SIG-M5 (cell line): ENCODE data around the gene TSBP1.

ENCODE experiments used
- DNase-seq: peaks from one replicate; lab custom pipeline; 2025; lab: John Stamatoyannopoulos, UW

The TSBP1 gene, protein sequence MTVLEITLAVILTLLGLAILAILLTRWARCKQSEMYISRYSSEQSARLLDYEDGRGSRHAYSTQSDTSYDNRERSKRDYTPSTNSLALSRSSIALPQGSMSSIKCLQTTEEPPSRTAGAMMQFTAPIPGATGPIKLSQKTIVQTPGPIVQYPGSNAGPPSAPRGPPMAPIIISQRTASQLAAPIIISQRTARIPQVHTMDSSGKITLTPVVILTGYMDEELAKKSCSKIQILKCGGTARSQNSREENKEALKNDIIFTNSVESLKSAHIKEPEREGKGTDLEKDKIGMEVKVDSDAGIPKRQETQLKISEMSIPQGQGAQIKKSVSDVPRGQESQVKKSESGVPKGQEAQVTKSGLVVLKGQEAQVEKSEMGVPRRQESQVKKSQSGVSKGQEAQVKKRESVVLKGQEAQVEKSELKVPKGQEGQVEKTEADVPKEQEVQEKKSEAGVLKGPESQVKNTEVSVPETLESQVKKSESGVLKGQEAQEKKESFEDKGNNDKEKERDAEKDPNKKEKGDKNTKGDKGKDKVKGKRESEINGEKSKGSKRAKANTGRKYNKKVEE

DNA sequence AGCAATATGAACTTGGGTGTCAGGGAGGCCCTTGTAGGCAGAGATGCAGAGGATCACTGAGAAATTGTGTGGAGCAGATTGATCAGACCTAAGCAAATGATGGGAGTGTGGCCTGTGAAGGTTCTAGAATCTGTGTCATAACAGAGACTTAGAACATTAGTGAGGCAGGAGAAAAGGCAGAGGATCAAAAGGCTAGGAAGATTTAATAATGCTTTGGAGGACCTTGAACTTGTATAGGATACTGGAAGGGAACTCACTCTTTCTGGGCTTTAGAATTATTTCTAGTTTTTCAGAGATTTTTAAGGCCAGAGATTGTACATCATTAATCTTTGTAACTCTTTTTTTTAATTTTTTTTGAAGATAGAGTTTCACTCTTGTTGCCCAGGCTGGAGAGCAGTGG lies at the start of gene TSBP1:
TSS of gene TSBP1 (minus strand) at position 101 of the 400 bp plus-strand sequence. CDS start 197 bp downstream, outside the sequence.
- no peak for DNase-seq

DNA sequence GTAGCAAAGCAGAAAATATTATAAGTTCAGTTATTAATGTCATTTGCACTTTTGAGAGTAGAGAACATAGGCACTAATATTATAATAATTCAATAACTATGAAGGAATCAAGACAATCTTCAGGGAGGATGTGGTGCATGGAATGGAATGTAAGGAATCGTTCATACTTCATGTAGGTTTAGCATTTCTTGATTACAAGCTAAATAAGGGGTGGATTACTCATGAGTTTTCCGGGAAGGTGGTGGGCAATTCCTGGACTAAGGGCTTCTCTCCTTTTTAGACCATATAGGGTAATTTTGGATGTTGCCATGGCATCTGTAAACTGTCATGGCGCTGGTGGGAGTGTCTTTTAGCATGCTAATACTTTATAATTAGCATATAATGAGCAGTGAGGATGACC lies 44.3 kb upstream of the TSBP1 start:
- DNase-seq = no peak

DNA sequence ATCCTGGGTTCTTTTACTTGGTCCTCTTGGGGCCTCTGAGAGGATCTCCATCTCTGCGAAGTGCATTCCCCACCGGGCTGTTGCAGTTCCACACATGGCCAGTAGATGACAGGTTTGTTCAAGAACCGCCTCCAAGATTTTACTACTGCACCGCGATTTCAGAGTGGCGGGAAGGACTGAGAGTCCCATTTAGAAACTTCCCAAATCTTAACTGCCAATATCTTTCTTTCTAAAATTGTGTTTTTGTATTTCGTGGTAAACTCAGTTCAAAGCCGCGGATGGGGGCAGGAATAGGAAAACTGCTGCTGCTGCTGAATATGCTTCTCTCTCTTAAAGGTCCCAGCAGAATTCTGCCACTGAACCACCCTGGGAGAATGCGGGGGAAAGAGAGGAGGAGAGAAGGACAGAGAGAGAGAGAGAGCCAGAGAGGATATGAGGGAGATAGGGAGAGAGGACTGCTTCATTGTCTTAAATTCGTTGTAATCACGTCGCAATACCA lies 43.9 kb upstream of the TSBP1 start:
- no peak for DNase-seq

DNA sequence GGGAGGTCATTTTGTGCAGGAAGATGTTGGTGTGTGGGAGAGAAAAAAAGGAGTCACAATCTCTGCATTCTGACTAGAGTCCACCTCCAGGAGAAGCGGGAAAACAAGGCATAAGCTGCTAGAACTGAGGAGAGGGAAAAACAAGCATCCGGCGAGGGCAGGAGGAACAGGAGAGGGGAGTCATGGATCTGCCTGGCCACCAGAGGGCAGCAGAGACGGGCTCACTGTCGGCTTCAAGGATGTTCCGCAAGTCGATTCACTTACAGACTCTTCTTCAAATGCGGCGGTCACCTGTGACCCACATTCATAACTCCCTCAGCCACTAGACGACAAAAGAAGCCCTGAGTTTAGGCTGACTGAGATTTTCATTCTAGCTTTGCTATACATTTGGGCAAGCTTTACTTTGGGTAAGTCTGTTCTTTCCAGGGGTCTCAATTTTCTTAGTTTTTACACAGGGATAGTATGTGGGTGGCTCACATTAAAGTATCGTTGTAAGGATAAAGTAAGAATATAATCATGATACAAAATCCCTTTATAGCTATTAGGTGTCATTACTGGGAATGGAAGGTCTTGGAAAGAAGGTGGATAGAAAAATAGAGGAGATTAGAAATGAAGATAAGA lies 41.8 kb upstream of the TSBP1 start:
- no peak for DNase-seq

DNA sequence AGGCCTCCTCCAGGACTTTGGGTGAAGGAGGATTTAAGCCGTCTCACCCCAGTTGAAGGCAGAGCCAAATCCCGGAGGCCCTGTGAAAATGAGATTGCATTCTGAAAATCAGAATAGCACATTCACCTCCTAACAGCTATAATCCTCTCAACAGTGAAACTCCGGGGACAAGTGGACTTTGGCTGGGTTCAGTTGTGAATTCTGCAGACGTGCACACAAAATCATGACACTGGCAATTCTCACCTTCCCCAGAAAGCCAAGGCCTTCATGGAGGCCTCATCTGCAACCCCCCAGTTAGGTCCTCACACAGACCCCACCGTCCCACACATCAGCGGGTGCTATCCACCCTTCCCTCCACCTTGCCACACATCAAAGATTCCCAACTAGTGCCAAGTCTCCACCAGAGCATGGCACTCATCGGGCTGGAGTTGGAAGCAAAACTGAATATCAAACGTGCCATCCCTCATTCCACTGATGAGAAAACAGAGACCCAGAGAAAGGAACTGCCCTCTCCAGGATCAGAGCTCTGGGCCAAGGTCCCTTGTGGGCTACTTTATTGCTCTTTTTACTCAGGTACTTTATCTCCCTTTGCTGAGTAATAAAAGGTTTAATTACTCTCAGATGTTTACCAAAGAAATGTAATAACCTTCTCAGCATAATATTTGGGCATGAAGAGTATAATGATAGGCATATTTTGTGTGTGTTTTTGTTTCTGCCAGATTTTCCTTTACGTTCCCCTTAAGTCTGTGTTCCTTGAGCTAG lies 40.0 kb upstream of the TSBP1 start:
- no peak for DNase-seq

DNA sequence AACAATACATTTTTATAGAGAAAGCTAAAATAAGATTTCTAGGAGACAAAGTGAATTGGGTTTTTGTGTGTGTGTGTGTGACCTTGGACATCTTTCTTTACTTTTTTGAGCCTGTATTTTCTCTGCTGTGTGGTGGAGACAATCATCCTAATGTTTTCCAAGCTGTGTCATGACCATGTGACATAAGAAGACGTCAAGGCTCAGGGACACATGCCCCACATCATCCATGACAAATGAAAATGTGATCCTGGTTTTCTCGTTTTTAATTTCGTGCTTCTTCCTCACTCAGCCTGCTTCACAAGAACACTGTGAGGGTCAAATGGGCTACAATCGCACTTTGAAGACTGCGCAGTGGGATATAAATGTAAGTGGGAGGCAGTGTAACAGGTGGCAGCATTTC lies 39.2 kb upstream of the TSBP1 start:
- no peak for DNase-seq

DNA sequence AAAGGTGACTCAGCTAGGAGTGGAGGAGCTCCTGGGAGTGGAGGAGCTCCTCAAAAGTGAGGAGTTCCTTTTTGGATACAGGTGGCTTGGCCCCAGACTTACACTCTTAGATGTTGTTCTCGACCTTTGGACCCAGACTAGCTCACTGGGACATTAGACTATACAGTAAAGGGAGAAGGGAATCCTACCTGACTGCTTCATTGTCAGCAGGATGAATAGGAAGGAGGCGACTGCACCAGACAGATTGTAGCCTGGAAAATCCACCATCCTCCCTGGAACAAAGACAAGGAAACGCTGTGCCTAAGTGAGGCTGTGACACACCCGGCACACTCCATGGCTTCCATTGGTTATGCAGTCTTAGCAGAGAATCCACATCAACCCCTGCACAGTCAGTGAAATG lies 35.2 kb upstream of the TSBP1 start, which contains the start of gene BTNL2:
TSS of gene BTNL2 (minus strand) at position 325 of the 400 bp plus-strand sequence. CDS start at position 267, 58 bp downstream.
- DNase-seq = no peak

DNA sequence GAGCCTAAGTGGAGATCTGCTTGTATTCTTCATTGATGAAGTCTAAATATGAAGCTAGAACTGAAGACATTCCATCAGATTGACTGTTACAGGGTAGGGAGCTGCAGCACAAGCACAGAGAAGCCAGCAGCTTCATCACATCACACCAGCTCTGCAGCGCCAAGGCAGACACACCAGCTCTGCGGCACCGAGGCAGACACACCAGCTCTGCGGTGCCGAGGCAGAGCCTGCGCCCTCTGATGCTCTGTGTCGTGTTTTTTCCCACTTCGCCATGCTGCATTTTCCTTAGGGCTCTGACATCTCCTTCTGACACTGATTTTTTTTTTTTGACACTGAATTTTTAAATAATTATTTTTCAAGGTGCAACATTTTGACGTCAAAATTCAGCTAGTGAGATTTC lies 34.5 kb upstream of the TSBP1 start:
- DNase-seq = no peak

DNA sequence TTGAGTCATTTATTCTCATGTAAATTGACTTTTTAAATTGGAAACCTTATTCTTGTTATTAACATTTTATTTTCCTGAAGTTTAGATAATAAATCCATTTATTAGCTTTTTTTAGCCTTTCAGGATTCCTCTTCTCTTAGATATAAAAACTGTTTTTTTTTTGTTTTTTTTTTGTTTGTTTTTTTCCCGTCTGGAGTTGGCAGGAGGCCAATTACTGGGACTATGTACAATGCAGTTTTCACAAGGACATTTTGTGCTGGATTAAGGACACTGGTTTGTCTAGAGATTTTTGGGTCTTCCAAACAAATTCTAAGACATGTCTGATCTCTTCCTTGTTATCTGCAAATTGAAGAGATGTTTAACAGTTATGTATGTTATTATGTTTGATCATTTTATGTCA lies 34.0 kb upstream of the TSBP1 start:
- no peak for DNase-seq

DNA sequence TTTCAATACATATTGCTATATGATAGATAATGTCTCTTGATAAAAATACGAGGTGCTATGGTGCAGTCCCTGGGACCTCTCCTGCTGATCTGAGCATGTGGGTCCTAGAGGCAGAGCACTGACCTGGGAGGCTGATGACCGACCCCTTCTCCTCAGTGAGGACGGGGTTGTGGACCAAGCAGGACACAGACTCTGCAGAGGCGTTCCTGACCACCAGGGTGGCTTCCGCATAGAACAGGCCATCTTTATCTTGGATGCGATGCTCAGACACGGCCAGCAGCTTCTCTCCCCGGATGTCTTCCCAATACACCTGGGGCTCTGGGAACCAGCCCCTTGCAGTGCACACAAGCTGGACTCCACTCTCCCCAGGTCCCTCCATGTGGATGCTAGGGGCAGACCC lies 31.1 kb upstream of the TSBP1 start:
- no peak for DNase-seq

DNA sequence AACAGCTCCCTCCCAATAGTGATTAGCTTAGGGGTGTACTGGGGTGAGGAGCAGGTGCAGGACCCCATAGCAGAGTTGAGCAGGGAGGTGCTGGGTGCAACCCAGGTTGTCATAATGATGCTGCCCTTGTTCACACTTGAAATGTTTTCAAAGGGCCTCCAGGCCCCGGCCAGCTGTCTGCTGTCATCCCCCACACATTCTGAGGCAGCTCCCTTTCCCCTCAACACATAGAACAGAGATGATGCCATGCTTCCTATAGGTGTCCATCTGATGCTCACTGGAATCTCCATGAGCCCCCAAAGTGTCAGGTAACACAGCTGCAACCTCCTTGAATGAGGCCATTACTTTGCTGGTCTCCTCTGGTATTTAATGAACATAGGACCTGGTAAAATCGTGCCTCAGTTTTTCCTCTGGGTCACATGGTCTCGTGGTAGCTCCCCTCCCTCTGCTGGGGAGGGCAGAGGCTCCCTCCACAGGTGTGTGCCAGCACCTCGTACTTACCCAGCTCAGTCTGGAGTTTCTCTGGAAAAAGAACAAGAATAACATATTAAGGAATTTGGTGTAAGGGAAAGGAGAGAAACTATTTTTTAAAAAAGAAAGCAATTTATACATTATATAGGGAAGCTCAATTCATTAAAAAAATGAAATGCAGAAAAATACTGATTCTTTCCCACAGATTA lies 29.7 kb upstream of the TSBP1 start:
- DNase-seq = no peak

DNA sequence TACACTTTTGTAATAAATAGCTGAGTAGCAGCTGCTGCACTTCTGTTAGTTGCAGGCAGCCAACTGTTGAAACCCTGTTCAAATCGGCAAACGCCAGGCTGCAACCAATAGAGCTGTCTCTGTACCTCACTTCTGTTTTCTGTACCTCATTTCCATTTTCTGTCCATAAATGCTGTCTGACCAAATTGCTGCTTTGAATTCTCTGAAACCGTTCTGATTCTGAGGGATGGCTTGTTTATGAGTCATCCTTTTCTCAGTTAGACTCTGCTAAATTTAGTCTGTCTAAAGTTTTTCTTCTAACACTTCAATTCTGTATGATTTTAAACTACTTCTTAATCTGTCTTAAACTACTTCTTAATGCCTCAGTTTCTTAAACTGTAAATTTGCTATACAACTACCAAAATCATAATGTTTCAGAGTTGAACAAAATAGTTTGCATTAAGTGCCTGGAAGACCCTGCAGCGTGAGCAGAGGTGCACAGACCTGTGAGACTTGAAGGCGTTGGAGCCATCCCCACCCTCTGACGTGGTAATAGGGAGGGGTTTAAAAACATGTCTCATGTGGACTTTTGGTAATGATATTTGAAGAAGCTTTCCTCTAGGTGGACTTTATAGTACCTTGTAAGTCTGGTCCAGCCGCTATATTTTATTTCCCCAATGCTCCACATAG lies 25.7 kb upstream of the TSBP1 start:
- DNase-seq = no peak

DNA sequence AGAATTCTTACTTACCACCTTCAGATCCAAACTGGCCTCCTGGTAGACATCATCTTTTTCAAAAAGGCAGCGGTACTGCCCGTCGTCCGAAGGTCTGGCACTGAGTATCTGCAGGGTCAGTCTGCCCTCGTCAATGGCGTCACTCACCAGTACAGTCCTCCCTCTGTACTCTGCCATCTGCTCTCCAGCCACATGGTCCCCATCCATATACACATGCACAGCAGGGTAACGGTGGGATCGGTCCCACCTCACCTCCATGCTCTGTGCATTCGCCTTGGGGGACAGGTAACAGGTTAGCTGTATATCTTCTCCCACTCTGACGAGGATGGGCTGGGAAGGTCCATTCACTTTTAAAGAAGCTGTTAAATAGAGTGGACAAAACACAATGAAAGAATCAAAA lies 24.3 kb upstream of the TSBP1 start:
- DNase-seq = no peak

DNA sequence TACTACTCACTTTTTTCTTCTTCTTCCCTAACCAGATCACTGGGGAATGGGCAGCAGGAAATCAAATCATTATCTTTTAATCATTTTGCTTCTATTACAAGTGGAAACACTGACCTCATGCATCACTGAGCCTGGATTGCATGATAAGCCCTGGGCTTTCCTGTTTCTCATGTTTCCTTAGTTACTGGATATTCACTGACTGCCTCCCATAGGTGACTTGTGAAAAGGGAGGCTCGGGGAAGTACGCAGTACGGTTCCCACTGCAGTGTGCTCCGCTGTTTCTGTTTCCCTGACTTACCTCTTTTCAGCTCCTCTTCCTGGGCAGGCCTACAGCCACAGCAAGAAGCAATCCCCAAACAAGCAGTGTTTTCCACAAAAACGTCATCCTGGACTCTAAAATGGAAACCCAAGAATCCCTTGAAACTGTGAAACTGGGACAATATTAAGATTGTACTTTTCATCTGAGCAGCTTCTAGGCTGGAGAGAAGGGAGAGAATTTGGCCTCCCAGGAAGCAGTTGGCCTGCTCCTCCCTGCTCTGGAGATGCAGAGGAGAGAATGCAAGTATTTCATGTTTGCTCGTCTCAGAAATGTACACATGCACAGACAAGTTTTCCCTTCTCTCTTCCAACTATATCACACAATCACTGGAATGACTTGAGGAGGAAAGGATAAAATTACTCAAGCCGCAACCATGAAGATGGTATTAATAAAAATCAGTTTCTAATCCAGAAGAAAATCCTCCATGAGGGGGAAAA lies 22.1 kb upstream of the TSBP1 start:
- no peak for DNase-seq

DNA sequence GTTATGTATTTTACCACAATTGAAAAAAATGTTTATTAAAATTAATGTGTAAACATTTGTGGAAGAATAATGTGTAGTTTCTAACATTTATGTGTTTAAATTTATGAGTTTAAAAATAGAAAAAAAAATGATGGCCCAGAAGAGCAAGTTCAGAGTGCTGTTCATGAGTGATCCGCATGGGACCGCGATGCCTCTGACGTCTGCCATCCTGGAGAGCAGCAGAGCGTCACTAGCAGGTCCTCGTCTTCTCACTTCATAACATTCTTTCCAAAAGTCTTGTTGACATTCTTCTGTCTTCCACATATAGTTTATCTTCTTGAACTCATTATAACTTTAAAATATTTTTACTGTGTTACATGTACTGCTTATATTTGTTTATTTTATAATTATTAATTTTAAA lies 19.8 kb upstream of the TSBP1 start:
- no peak for DNase-seq

DNA sequence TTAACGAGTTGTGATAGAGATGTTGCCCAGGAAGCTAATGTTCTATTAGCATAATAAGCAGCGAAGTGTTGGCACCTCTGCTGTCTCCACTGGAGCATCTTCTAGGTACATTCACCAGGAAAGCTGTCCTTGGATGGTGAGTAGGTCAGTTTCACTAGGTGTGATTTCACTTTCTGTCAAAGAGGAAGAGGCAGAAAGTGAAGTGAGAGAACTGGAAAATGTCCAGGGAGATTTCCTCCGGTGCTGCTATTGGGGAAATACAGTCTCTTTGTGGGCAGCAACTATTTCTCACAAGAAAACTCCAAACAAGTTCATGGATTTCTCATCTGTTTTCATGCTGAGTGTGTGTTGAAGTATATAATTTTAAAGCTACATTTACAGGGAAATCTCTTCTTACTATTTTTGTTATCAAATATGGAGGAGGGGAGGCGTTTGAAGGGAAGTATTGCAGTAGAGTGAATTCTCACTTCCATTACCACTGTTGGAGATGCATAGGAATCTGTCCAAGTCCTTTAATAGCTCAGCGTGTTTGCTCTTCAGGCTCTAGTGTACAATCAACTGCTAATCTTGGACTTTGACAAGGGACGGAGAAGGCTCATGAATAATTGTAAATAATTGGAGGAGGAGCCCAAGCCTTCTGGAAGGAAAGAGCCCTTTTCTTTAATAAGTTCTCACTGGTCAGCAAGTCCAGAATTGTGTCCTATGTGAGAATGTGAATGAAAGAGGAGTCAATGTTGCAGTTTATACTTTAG lies 16.1 kb upstream of the TSBP1 start:
- no peak for DNase-seq

DNA sequence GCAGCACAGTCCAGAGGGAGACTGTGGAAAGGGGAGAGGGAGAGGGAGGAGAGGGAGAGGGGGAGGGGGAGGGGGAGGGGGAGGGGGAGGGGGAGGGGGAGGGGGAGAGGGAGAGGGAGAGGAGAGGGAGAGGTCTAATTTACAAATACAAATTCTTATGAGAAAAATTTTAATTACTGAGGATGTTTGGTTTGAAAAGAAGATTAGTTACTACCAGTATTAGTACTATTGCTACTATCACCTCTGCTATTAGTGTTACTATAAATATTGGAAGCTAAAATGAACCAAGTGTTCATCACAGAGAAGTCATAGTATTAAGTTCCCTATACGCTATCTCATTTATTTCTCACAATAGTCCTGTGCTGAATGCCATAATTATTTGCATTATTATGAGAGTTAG lies 14.3 kb upstream of the TSBP1 start:
- no peak for DNase-seq

DNA sequence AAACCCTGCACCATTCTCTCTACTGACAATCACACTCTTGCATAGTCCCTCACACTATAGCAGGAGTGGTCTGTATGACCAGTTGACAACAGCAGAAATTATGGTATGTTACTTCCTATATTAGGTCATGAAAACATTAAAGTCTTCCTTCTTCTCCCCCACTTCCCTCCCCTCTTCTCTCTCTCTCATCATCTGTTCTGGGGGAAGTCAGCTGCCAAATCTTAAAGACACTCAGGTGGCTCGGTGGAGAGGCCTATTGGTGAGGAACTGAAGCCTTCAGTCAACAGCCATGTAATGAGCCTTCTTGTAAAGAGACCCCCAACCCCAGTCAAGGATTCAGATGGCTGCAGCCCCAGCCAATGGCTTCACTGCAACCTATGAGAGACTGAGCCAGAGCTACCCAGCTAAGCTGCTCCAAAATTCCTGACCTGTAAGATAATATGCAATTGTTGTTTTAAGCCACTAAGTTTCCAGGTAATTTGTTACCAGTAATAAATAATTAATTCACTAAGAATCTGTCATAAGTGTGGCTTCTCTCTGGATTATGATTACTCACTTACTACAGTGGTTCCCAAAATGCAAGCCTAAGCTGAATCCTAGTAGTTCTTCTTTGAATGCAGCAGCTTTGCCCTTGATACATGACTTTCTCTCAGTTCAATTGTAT lies 11.2 kb upstream of the TSBP1 start:
- DNase-seq = no peak

DNA sequence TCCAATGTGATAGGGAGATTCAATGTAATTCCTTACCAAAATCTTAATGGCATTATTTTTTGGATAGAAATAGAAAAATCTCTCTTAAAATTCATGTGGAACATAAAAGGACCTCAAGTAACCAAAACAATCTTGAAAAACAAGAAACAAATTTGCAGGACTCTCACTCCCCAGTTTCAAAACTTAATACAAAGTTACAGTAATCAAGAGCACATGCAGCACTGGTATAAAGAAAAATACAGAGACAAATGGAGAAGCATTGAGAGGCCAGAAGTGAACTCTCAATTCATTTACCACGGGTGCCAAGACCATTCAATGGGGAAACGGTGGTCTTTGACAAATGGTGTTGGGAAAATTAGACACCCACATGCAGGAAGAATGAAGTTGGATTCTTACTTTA lies 7.8 kb upstream of the TSBP1 start:
- DNase-seq = no peak
